Subcutaneous adipose tissue (tissue), 4 donors: ENCODE data around the gene MSI2. TPM values are rescaled to one million over a fixed set of nuclear protein-coding genes. Genes with fewer than 3 reads are reported as not detected.

Source experiments
- CTCF ChIP-seq: fragments of 450-650 bp; IDR thresholded peaks from one replicate; pipeline ENCODE4 v1.5.1; 2016; ENCODE audit warnings: low read depth, mild to moderate bottlenecking, control low read depth, antibody characterized with exemption, moderate library complexity
- total RNA-seq, 4 donors: library from RNA; depleted of rRNA; stranded (reverse); fragments of >200 nt; gene quantifications; one replicate each; pipeline ENCODE4 v1.1.0, GENCODE V29; 2016

The MSI2 gene
- total RNA-seq, 4 donors from 2014 or later: 9.5 to 12.9 (median 10.9) TPM

- TF ChIP-seq CTCF: no peak
These were observed 164.7 kb downstream of the MSI2 start for GRCh38 chr17:57420734-57421717.

GRCh38 chr17:57422574-57423164, 166.3 kb downstream of the MSI2 start:
- TF ChIP-seq CTCF: no peak

- no peak for TF ChIP-seq CTCF
These were observed 167.2 kb downstream of the MSI2 start for GRCh38 chr17:57423541-57423940.

GRCh38 chr17:57424273-57424672, 167.9 kb downstream of the MSI2 start:
- no peak for TF ChIP-seq CTCF

GRCh38 chr17:57424777-57425188, 168.5 kb downstream of the MSI2 start:
- TF ChIP-seq CTCF: no peak

- TF ChIP-seq CTCF: no peak
These were observed 169.1 kb downstream of the MSI2 start for GRCh38 chr17:57425431-57425830.
